IMR-90 (cell line): ENCODE data around the gene LRRC7.

ENCODE experiments used
- CEBPB ChIP-seq: IDR thresholded peaks from 2 replicates; pipeline ENCODE4 v1.6.1; 2012; ENCODE audit warnings: low read depth, low read length, improper control_type of control experiment
- CTCF ChIP-seq: conservative IDR thresholded peaks from 2 replicates; pipeline ENCODE4 v1.5.1; 2012; ENCODE audit warnings: mild to moderate bottlenecking, low read depth, low read length, improper control_type of control experiment
- MXI1 ChIP-seq: IDR thresholded peaks from 2 replicates; pipeline ENCODE4 v1.6.1; 2012; ENCODE audit warnings: low read depth, mild to moderate bottlenecking, low read length, moderate library complexity, borderline replicate concordance
- POLR2A ChIP-seq: IDR thresholded peaks from 2 replicates; pipeline ENCODE4 v1.6.1; 2012; ENCODE audit warnings: mild to moderate bottlenecking, low read depth, low read length
- RAD21 ChIP-seq: IDR thresholded peaks from 2 replicates; pipeline ENCODE4 v1.6.1; 2012; ENCODE audit warnings: low read length, improper control_type of control experiment
- SMC3 ChIP-seq: fragments of 150-350 bp; IDR thresholded peaks from 2 replicates; pipeline ENCODE4 v1.6.1; 2016; ENCODE audit warnings: low read depth, mild to moderate bottlenecking, antibody characterized with exemption, low read length, moderate library complexity

- TF ChIP-seq CEBPB (no peak), RAD21 (no peak), CTCF (no peak), POLR2A (no peak), MXI1 (no peak), SMC3 (no peak)
These were observed 293.9 kb downstream of the LRRC7 start for GRCh38 chr1:69861641-69862040.
